ENCODE results near the gene PTPRJ. TPM values are rescaled to one million over a fixed set of nuclear protein-coding genes. Genes with fewer than 3 reads are reported as not detected.

Gene PTPRJ
- total RNA-seq, 1 experiment from 2014 or later: 43.7 TPM

DNA sequence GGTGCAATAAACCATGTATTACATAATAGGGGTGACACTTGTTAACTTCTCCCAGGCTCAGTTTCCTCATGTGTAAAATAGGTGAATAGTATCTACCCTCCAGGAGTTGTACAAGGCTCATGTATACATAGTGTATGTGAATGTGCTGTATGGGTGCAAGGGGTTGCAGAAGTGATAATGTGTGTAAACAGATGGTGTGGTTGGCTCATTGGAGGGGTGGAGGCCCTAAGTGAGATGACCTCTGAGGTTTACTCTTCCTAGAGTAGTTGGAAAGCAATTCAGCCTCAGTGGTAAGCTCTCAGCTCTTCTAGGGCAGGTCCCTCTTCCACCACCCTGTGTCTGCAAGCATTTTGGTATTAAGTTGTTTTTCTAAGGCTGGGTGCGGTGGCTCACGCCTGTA, 102.4 kb downstream of the PTPRJ start:
- Histone ChIP-seq H3K4me3 (no peak overlapping the region), H3K36me3 (ENCODE audit: low read depth) (peaks cover 8% of the 10 kb centered on the region; the same call in 1 of the 2 replicates), H3K27ac (no peak overlapping the region), H3K9me2 (ENCODE audit: insufficient read depth) (no peaks in the 10 kb centered on the region), H3K9me3 (ENCODE audit: insufficient read depth, low read depth) (no peaks in the 10 kb centered on the region), H3K4me2 (no peak overlapping the region), H3F3A (ENCODE audit: insufficient read depth, low read depth) (peaks cover 29% of the 10 kb centered on the region; the same call in 1 of the 2 replicates), H4K20me1 (ENCODE audit: insufficient read depth) (peaks cover 7% of the 10 kb centered on the region), H3K27me3 (ENCODE audit: insufficient read depth, low read depth) (no peaks in the 10 kb centered on the region), H3K4me1 (replicated peaks; ENCODE audit: insufficient read depth) (no peaks in the 10 kb centered on the region; the same call in 1 of the 2 replicates), H2AFZ (no peak overlapping the region), H3K79me2 (ENCODE audit: low read depth) (peaks cover 61% of the 10 kb centered on the region)
- CTCF ChIA-PET: no interaction called here
- no TSS peak for BruUV-seq (replicated peaks)
- TF ChIP-seq, protein P1, sequence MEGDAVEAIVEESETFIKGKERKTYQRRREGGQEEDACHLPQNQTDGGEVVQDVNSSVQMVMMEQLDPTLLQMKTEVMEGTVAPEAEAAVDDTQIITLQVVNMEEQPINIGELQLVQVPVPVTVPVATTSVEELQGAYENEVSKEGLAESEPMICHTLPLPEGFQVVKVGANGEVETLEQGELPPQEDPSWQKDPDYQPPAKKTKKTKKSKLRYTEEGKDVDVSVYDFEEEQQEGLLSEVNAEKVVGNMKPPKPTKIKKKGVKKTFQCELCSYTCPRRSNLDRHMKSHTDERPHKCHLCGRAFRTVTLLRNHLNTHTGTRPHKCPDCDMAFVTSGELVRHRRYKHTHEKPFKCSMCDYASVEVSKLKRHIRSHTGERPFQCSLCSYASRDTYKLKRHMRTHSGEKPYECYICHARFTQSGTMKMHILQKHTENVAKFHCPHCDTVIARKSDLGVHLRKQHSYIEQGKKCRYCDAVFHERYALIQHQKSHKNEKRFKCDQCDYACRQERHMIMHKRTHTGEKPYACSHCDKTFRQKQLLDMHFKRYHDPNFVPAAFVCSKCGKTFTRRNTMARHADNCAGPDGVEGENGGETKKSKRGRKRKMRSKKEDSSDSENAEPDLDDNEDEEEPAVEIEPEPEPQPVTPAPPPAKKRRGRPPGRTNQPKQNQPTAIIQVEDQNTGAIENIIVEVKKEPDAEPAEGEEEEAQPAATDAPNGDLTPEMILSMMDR (conservative IDR thresholded peaks at IDR 0.05): no peak
- TF ChIP-seq EZH2 (IDR thresholded peaks at IDR 0.05; ENCODE audit: low read depth): no peak
- no peak for DNase-seq
- POLR2A ChIA-PET (ENCODE audit: unreplicated experiment): no interaction called here
- intact Hi-C loops (cut with micrococcal nuclease; ENCODE audit: unreplicated experiment): no loop called here

DNA sequence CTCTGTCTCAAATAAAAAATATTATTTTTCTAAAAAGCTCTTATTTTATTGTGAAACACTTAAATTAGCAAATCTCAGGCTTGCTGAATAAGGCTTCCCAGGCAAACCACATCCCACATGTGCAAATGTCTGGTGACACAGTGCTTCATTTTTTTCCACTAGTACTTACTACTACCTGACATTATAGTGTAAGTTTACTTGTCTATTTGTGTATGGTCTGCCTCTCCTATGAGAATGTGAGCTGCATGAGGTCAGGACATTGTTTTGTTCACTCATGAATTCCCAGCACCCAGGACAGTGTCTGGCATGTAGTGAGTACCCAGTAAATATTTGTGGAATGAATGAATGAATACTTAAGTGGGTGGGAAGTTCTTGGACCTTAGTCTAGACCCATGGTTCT, 103.1 kb downstream of the PTPRJ start:
- H3K9me3 ChIP-seq (ENCODE audit: insufficient read depth, low read depth): no peaks in the 10 kb centered on the region
- TF ChIP-seq, protein P1 (conservative IDR thresholded peaks at IDR 0.05): no peak
- no peak for TF ChIP-seq EZH2 (IDR thresholded peaks at IDR 0.05; ENCODE audit: low read depth)
- H3K4me1 ChIP-seq (replicated peaks; ENCODE audit: insufficient read depth): peaks cover 6% of the 10 kb centered on the region; the same call in 1 of the 2 replicates
- peaks cover 7% of the 10 kb centered on the region; the same call in 1 of the 2 replicates for H3K36me3 ChIP-seq (ENCODE audit: low read depth)
- no TSS peak for BruUV-seq (replicated peaks)
- peaks cover 12% of the 10 kb centered on the region for H4K20me1 ChIP-seq (ENCODE audit: insufficient read depth)
- H2AFZ ChIP-seq: no peak overlapping the region
- H3K27me3 ChIP-seq (ENCODE audit: insufficient read depth, low read depth): no peaks in the 10 kb centered on the region
- no peaks in the 10 kb centered on the region for H3K9me2 ChIP-seq (ENCODE audit: insufficient read depth)
- no peak overlapping the region for H3K4me3 ChIP-seq
- intact Hi-C loops (cut with micrococcal nuclease; ENCODE audit: unreplicated experiment): no loop called here
- ChIA-PET POLR2A (ENCODE audit: unreplicated experiment) (no interaction called here), CTCF (no interaction called here)
- H3F3A ChIP-seq (ENCODE audit: insufficient read depth, low read depth): peaks cover 32% of the 10 kb centered on the region; the same call in 1 of the 2 replicates
- peaks cover 68% of the 10 kb centered on the region for H3K79me2 ChIP-seq (ENCODE audit: low read depth)
- no peak overlapping the region for H3K4me2 ChIP-seq
- H3K27ac ChIP-seq: no peak overlapping the region
- no peak for DNase-seq

DNA sequence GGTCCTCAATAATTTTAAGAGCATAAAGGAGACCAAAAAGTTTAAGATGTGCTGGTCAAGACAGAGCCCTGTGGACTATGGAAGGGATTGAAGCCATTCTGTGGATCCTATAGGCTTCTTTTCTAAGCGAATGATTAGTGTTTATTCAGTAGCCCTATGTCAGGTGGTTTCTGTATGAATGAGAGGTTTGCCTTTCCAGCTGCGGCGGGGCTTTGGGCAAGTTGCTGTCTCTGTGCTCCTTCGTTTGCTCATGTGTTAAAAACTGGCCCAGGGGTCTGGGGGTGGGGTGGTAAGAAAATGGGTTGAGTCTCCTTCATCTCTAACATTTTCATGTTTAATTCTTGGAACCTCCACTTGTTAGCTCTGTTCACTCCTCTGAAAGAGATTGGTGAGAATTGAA, 105.3 kb downstream of the PTPRJ start:
- DNase-seq: no peak
- CTCF ChIA-PET: no interaction called here
- POLR2A ChIA-PET (ENCODE audit: unreplicated experiment): interaction anchor here (1.0 kb wide), 1 partner anchor 23 kb away, joined by 3 read pairs; no protein-coding TSS in a partner anchor
- no peaks in the 10 kb centered on the region for H3K9me3 ChIP-seq (ENCODE audit: insufficient read depth, low read depth)
- TF ChIP-seq, protein P1 (conservative IDR thresholded peaks at IDR 0.05): no peak
- TF ChIP-seq EZH2 (IDR thresholded peaks at IDR 0.05; ENCODE audit: low read depth): no peak
- H3F3A ChIP-seq (ENCODE audit: insufficient read depth, low read depth): peaks cover 41% of the 10 kb centered on the region; the same call in 1 of the 2 replicates
- H3K36me3 ChIP-seq (ENCODE audit: low read depth): peaks cover 7% of the 10 kb centered on the region; the same call in 1 of the 2 replicates
- H3K9me2 ChIP-seq (ENCODE audit: insufficient read depth): no peaks in the 10 kb centered on the region
- H3K27ac ChIP-seq: no peak overlapping the region
- H2AFZ ChIP-seq: no peak overlapping the region
- H4K20me1 ChIP-seq (ENCODE audit: insufficient read depth): peaks cover 12% of the 10 kb centered on the region
- peaks cover 71% of the 10 kb centered on the region for H3K79me2 ChIP-seq (ENCODE audit: low read depth)
- no peak overlapping the region for H3K4me2 ChIP-seq
- H3K27me3 ChIP-seq (ENCODE audit: insufficient read depth, low read depth): no peaks in the 10 kb centered on the region
- H3K4me1 ChIP-seq (replicated peaks; ENCODE audit: insufficient read depth): peaks cover 17% of the 10 kb centered on the region
- no peak overlapping the region for H3K4me3 ChIP-seq
- no TSS peak for BruUV-seq (replicated peaks)
- intact Hi-C loops (cut with micrococcal nuclease; ENCODE audit: unreplicated experiment): no loop called here

Data from PC-9 (cell line).